GM21619 (cell line): ENCODE results near the gene DPP10.
"Not testable (repeated sequence)": the region's sequence is repeated elsewhere in the genome, so short reads cannot be mapped to it uniquely, and the experiment has no call there.

Experiments used
- ATAC-seq: cut with Tn5 transposase; IDR thresholded peaks from one replicate; pipeline ENCODE4 v1.9.1; 2021; ENCODE audit not compliant: unreplicated experiment

The DPP10 gene

GRCh38 chr2:114937366-114937930 lies 495.0 kb downstream of the DPP10 start:
- ATAC-seq: no peak

- ATAC-seq: no peak
Measured at GRCh38 chr2:114940785-114941458, 498.5 kb downstream of the DPP10 start.

GRCh38 chr2:114949228-114949804 lies 506.9 kb downstream of the DPP10 start:
- no peak for ATAC-seq

GRCh38 chr2:114960389-114960788 lies 517.9 kb downstream of the DPP10 start:
- no peak for ATAC-seq

GRCh38 chr2:114962532-114962931 lies 520.1 kb downstream of the DPP10 start:
- no peak for ATAC-seq

GRCh38 chr2:114968748-114969400 lies 526.4 kb downstream of the DPP10 start:
- no peak for ATAC-seq

GRCh38 chr2:115004321-115004720 lies 561.9 kb downstream of the DPP10 start:
- not testable (repeated sequence) for ATAC-seq

GRCh38 chr2:115011721-115012120 lies 569.3 kb downstream of the DPP10 start:
- ATAC-seq: no peak

- ATAC-seq: not testable (repeated sequence)
Measured at GRCh38 chr2:115022013-115022412, 579.6 kb downstream of the DPP10 start.

GRCh38 chr2:115034801-115035200 lies 592.4 kb downstream of the DPP10 start:
- no peak for ATAC-seq

GRCh38 chr2:115036818-115037217 lies 594.4 kb downstream of the DPP10 start:
- ATAC-seq: no peak

GRCh38 chr2:115057473-115057872 lies 615.0 kb downstream of the DPP10 start:
- ATAC-seq: no peak

- no peak for ATAC-seq
Measured at GRCh38 chr2:115070002-115070401, 627.6 kb downstream of the DPP10 start.

GRCh38 chr2:115071534-115071933 lies 629.1 kb downstream of the DPP10 start:
- ATAC-seq: no peak

- no peak for ATAC-seq
Measured at GRCh38 chr2:115075800-115076199, 633.4 kb downstream of the DPP10 start.

- ATAC-seq: no peak
Measured at GRCh38 chr2:115077626-115078025, 635.2 kb downstream of the DPP10 start.

- no peak for ATAC-seq
Measured at GRCh38 chr2:115083225-115083624, 640.8 kb downstream of the DPP10 start.

- ATAC-seq: no peak
Measured at GRCh38 chr2:115083711-115084110, 641.3 kb downstream of the DPP10 start.

- ATAC-seq: no peak
Measured at GRCh38 chr2:115084446-115084845, 642.0 kb downstream of the DPP10 start.

- ATAC-seq: not testable (repeated sequence)
Measured at GRCh38 chr2:115086051-115086620, 643.7 kb downstream of the DPP10 start.

- ATAC-seq: no peak
Measured at GRCh38 chr2:115094441-115094840, 652.0 kb downstream of the DPP10 start.

- ATAC-seq: no peak
Measured at GRCh38 chr2:115105966-115106365, 663.5 kb downstream of the DPP10 start.
